Lung (tissue), 12 donors: ENCODE data around the gene SEPTIN5. TPM values are rescaled to one million over a fixed set of nuclear protein-coding genes. Genes with fewer than 3 reads are reported as not detected.

Experiments
- ATAC-seq: fragments of 200-7000 bp; cut with Tn5 transposase; one replicate; pipeline ENCODE4 v1.9.1; 2020; ENCODE audit warnings: moderate number of reproducible peaks; ENCODE audit not compliant: insufficient read depth, low FRiP score
- DNase-seq, 3 donors: peaks; one replicate each; pipeline ENCODE4 v3.0.0-alpha.2; 2013 to 2017
- H3K27ac ChIP-seq, 2 donors: one replicate each; pipeline ENCODE4 v1.5.1; 2013; ENCODE audit warnings: mild to moderate bottlenecking in 2 of 2, moderate library complexity in 2 of 2, control low read depth in 1 of 2, inconsistent platforms in 1 of 2, low read depth in 1 of 2, low read length in 1 of 2
- H3K27me3 ChIP-seq, 3 donors: one replicate each; pipeline ENCODE4 v1.5.1; 2013; ENCODE audit warnings: low read length in 2 of 3; ENCODE audit not compliant: control insufficient read depth in 3 of 3, insufficient read depth in 3 of 3
- H3K36me3 ChIP-seq, 4 donors: one replicate each; pipeline ENCODE4 v1.5.1; 2013; ENCODE audit warnings: low read length in 4 of 4, mild to moderate bottlenecking in 1 of 4, moderate library complexity in 1 of 4; ENCODE audit not compliant: control insufficient read depth in 4 of 4, insufficient read depth in 4 of 4
- H3K4me1 ChIP-seq, 5 donors: one replicate each; pipeline ENCODE4 v1.5.1; 2013; ENCODE audit warnings: low read length in 5 of 5, mild to moderate bottlenecking in 2 of 5, moderate library complexity in 1 of 5; ENCODE audit not compliant: control insufficient read depth in 5 of 5, insufficient read depth in 5 of 5
- H3K4me3 ChIP-seq: one replicate; pipeline ENCODE4 v1.5.1; 2013; ENCODE audit warnings: mild to moderate bottlenecking, control low read depth, moderate library complexity
- H3K9ac ChIP-seq, 2 donors: one replicate each; pipeline ENCODE4 v1.5.1; 2013; ENCODE audit warnings: low read length in 2 of 2, control low read depth in 1 of 2; ENCODE audit not compliant: insufficient read depth in 1 of 2
- H3K9me3 ChIP-seq, 4 donors: one replicate each; pipeline ENCODE4 v1.5.1; 2013; ENCODE audit warnings: low read length in 3 of 4, mild to moderate bottlenecking in 1 of 4, moderate library complexity in 1 of 4; ENCODE audit not compliant: control insufficient read depth in 4 of 4, insufficient read depth in 3 of 4
- WGBS, 2 donors: extraction: QIAGEN DNeasy Blood & Tissue Kit; methylation state at CpG; one replicate each; pipeline ENCODE4 v1.1.7; 2013; 5-methylcytosine and 5-hydroxymethylcytosine counted together
- polyA plus RNA-seq, 2 donors: library from polyadenylated mRNA; stranded (reverse); fragments of 200-250 nt; gene quantifications; one replicate each; pipeline ENCODE4 v1.2.1, GENCODE V29; 2013
- total RNA-seq, 2 donors: library from RNA; depleted of rRNA in 1 of 2; stranded (reverse); fragments of >200 nt in 1 of 2; gene quantifications; one replicate each; pipeline ENCODE4 v1.2.1, GENCODE V29; 2014 to 2021
- TF ChIP-seq, protein P1 (sequence below): IDR thresholded peaks from 2 replicates; pipeline ENCODE4 v1.5.1; 2012; ENCODE audit warnings: mild to moderate bottlenecking; ENCODE audit errors: control extremely low read depth, extremely low read depth
- donor health status: control.
- donor health status: control.
- donor health status: Bipolar disorder and iron deficiency.
- donor health status: healthy.
- donor health status: DM: yes; HTN: yes; CAD: no.

SEPTIN5 gene
- total and polyA plus RNA-seq, 4 donors: 10.4 to 32.5 (median 14.2) TPM

DNA sequence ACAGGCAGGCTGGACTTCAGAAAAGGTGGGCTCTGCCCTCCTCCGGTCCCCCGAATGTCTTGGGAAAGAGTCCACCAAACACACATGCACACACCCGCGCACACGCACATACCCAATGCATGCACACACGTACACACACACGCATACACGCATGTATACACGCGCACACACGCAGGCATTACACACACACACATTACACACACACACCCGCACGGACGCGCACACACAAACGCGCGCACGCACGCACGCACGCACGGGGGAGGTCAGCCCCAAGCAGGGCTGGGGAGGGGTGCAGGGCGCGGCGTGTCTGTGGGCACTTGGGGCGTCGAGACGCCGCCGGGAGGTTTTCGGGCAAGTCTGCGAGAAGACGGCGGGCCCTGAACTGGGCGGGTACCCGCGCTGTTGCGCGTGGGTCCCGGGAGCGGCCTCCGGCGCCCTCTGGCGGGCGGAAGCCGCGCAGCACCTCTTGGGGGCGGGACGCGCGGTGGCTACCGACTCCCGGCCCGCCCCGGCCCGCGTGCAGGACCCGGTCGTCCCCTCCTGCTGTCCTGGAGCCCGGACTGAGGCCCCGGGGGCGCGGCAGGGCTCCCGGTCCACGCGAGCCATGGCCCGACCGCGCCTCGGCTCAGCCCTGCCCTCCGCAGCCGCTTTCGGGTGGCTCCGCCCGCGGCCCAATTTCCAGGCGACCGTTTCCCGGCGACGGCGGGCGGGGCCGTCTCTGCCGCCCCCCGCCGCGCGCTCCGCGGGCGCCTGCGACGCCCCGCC lies 3.6 kb downstream of the SEPTIN5 start:
- Histone ChIP-seq H3K9ac (no peak overlapping the region), H3K9me3 (no peaks in the 10 kb centered on the region), H3K4me1 (peaks cover 0 to 31% (median 7%) of the 10 kb centered on the region in 5 donors), H3K36me3 (peaks cover 0 to 14% (median 4%) of the 10 kb centered on the region in 4 donors), H3K4me3 (peak overlapping the region; percentile 42), H3K27ac (peak overlapping the region in 1 of 2 donors; percentile 88), H3K27me3 (peaks cover 0 to 6% (median 0%) of the 10 kb centered on the region in 3 donors)
- DNase-seq (peak; percentile 74 to 85 (median 83)), ATAC-seq (peak; percentile 89)
- TF ChIP-seq, protein P1, sequence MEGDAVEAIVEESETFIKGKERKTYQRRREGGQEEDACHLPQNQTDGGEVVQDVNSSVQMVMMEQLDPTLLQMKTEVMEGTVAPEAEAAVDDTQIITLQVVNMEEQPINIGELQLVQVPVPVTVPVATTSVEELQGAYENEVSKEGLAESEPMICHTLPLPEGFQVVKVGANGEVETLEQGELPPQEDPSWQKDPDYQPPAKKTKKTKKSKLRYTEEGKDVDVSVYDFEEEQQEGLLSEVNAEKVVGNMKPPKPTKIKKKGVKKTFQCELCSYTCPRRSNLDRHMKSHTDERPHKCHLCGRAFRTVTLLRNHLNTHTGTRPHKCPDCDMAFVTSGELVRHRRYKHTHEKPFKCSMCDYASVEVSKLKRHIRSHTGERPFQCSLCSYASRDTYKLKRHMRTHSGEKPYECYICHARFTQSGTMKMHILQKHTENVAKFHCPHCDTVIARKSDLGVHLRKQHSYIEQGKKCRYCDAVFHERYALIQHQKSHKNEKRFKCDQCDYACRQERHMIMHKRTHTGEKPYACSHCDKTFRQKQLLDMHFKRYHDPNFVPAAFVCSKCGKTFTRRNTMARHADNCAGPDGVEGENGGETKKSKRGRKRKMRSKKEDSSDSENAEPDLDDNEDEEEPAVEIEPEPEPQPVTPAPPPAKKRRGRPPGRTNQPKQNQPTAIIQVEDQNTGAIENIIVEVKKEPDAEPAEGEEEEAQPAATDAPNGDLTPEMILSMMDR: peak; percentile 82
- WGBS, 2 donors: 7 to 15% methylated on average over 63 to 96 of the region's 96 CpGs

DNA sequence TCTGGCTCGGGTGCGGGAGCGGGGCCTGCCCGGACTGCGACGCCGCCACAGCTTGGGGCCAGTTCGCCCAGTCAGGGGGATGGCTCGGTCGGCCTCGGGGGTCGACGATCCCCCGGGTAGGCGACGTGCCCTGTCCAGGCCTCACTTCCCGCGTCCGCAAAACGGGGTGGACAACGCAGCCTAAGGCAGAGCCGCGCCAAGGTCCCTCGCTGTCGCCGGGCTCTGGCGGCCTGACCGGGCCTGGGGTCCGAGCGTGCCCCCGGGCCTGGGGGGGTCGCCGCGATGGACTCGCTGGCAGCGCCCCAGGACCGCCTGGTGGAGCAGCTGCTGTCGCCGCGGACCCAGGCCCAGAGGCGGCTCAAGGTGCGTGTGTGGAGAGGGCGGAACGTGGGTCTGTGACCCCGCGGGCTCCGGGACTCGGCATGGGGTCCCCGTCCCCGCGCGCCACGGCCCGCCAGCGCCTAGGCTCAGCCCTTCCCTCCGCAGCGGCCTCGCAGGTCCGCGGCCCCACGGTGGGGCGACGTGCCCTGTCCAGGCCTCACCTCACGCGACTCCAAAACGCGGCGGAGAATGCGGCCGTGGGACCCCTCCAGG lies 4.2 kb downstream of the SEPTIN5 start:
- Histone ChIP-seq H3K27ac (peak overlapping the region in 1 of 2 donors; percentile 88), H3K4me1 (peaks cover 0 to 31% (median 12%) of the 10 kb centered on the region in 5 donors), H3K36me3 (peaks cover 0 to 17% (median 4%) of the 10 kb centered on the region in 4 donors), H3K27me3 (peaks cover 0 to 10% (median 0%) of the 10 kb centered on the region in 3 donors), H3K4me3 (peak overlapping the region; percentile 42), H3K9ac (no peak overlapping the region), H3K9me3 (no peaks in the 10 kb centered on the region)
- 1 to 3% methylated on average over 49 to 70 of the region's 70 CpGs for WGBS, 2 donors
- DNase-seq (no peak), ATAC-seq (no peak)
- TF ChIP-seq, protein P1: no peak

DNA sequence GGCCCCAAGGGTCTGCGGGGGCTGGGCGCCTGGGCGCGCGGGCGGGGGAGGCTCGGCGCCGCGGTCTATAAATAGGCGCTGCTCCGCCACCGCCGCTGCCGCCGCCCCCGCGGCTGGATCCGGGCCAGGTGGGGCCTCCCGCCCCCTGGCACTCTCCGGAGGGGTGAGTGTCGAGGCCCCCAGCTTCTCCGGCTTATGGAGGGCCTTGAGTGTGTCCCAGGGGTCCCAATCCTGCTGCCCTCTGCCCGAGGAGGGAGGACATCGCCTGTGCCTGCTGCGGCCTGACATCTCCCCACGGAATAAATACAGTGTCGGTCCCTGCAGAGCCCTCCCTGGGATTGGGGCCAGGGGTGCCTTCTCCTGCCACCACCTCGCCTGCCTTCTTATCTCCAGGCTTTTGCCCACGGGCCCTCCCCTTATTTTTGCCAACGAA lies 4.8 kb downstream of the SEPTIN5 start:
- peak in 1 of 3 donors; percentile 61 for DNase-seq
- no peak for ATAC-seq
- TF ChIP-seq, protein P1: no peak
- Histone ChIP-seq H3K36me3 (peaks cover 0 to 17% (median 4%) of the 10 kb centered on the region in 4 donors), H3K4me3 (no peak overlapping the region), H3K9ac (no peak overlapping the region), H3K27me3 (peaks cover 0 to 10% (median 0%) of the 10 kb centered on the region in 3 donors), H3K9me3 (no peaks in the 10 kb centered on the region), H3K27ac (peak overlapping the region in 1 of 2 donors; percentile 88), H3K4me1 (peaks cover 0 to 33% (median 12%) of the 10 kb centered on the region in 5 donors)
- 14 to 17% methylated on average over 24 to 31 of the region's 31 CpGs for WGBS, 2 donors
